ENCODE results near the gene GNPTG. TPM values are rescaled to one million over a fixed set of nuclear protein-coding genes. Genes with fewer than 3 reads are reported as not detected.

The GNPTG gene
- total and polyA plus RNA-seq, 2 of the 13 experiments (the other 11 are each of a cell fraction or from before 2014, with no cell fraction given), result 22.7 to 71.1 TPM

- 0 out of 2 replicates have a peak, but pooled peaks have one; percentile 44 for TF ChIP-seq ZNF124 (CRISPR knock-in tag; IDR thresholded peaks at IDR 0.05)
- 0 out of 2 replicates have a peak, but pooled peaks have one; percentile 78 for TF ChIP-seq EED (CRISPR knock-in tag; IDR thresholded peaks at IDR 0.05)
- TF ChIP-seq ZNF333 (CRISPR knock-in tag; IDR thresholded peaks at IDR 0.05; ENCODE audit: borderline replicate concordance), result peak; percentile 85; the same call in 1 of the 2 replicates
- TF ChIP-seq PHF8 (CRISPR knock-in tag; IDR thresholded peaks at IDR 0.05), result peak; percentile 97
- TF ChIP-seq MXI1 (IDR thresholded peaks at IDR 0.05; ENCODE audit: borderline replicate concordance, low read depth, low read length), result no peak; the same call in 2 of the 3 replicates
- TF ChIP-seq MLXIP (CRISPR knock-in tag; IDR thresholded peaks at IDR 0.05; ENCODE audit: borderline replicate concordance), result no peak
- TF ChIP-seq, protein P1, sequence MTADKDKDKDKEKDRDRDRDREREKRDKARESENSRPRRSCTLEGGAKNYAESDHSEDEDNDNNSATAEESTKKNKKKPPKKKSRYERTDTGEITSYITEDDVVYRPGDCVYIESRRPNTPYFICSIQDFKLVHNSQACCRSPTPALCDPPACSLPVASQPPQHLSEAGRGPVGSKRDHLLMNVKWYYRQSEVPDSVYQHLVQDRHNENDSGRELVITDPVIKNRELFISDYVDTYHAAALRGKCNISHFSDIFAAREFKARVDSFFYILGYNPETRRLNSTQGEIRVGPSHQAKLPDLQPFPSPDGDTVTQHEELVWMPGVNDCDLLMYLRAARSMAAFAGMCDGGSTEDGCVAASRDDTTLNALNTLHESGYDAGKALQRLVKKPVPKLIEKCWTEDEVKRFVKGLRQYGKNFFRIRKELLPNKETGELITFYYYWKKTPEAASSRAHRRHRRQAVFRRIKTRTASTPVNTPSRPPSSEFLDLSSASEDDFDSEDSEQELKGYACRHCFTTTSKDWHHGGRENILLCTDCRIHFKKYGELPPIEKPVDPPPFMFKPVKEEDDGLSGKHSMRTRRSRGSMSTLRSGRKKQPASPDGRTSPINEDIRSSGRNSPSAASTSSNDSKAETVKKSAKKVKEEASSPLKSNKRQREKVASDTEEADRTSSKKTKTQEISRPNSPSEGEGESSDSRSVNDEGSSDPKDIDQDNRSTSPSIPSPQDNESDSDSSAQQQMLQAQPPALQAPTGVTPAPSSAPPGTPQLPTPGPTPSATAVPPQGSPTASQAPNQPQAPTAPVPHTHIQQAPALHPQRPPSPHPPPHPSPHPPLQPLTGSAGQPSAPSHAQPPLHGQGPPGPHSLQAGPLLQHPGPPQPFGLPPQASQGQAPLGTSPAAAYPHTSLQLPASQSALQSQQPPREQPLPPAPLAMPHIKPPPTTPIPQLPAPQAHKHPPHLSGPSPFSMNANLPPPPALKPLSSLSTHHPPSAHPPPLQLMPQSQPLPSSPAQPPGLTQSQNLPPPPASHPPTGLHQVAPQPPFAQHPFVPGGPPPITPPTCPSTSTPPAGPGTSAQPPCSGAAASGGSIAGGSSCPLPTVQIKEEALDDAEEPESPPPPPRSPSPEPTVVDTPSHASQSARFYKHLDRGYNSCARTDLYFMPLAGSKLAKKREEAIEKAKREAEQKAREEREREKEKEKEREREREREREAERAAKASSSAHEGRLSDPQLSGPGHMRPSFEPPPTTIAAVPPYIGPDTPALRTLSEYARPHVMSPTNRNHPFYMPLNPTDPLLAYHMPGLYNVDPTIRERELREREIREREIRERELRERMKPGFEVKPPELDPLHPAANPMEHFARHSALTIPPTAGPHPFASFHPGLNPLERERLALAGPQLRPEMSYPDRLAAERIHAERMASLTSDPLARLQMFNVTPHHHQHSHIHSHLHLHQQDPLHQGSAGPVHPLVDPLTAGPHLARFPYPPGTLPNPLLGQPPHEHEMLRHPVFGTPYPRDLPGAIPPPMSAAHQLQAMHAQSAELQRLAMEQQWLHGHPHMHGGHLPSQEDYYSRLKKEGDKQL (CRISPR knock-in tag; IDR thresholded peaks at IDR 0.05; ENCODE audit: low read depth), result no peak
- TF ChIP-seq MTF2 (CRISPR knock-in tag; IDR thresholded peaks at IDR 0.05; ENCODE audit: borderline replicate concordance), result no peak
- TF ChIP-seq ZBTB38 (CRISPR knock-in tag; IDR thresholded peaks at IDR 0.05), result no peak
- no peak for TF ChIP-seq MATR3 (CRISPR knock-in tag; IDR thresholded peaks at IDR 0.05)
- no peak for TF ChIP-seq MED8 (CRISPR knock-in tag; IDR thresholded peaks at IDR 0.05; ENCODE audit: insufficient replicate concordance)
- TF ChIP-seq HES4 (CRISPR knock-in tag; IDR thresholded peaks at IDR 0.05; ENCODE audit: borderline replicate concordance), result peak; percentile 59; the same call in 1 of the 2 replicates
- TF ChIP-seq HNF1B (CRISPR knock-in tag; IDR thresholded peaks at IDR 0.05), result no peak; the same call in 1 of the 2 replicates
- TF ChIP-seq ZKSCAN8 (CRISPR knock-in tag; IDR thresholded peaks at IDR 0.05; ENCODE audit: borderline replicate concordance), result no peak
- no peak for TF ChIP-seq BHLHE40 (IDR thresholded peaks at IDR 0.05; ENCODE audit: low read length)
Observed at GRCh38 chr16:1308977-1309885, 42.5 kb upstream of the GNPTG start, which contains the start of gene UBE2I (continued).
